Vagina (tissue), 2 donors: ENCODE results near the gene PTPRN2.

Experiments
- CTCF ChIP-seq, 3 experiments: fragments of 450-650 bp in 2 of 3; fragments of 200-600 bp in 1 of 3; sonication (generic) in 1 of 3; IDR thresholded peaks; one replicate each; pipeline ENCODE4 v1.5.1; 2017 to 2019; ENCODE audit warnings: antibody characterized with exemption in 3 of 3, mild to moderate bottlenecking in 2 of 3, moderate library complexity in 2 of 3
- POLR2A ChIP-seq, 2 donors: fragments of 450-650 bp; IDR thresholded peaks; one replicate each; pipeline ENCODE4 v1.6.1; 2017; ENCODE audit warnings: antibody characterized with exemption in 2 of 2, mild to moderate bottlenecking in 2 of 2, moderate library complexity in 2 of 2
- POLR2AphosphoS5 ChIP-seq, 2 donors: sonication (generic); formaldehyde crosslinking; IDR thresholded peaks; one replicate each; pipeline ENCODE4 v1.9.0; 2017; ENCODE audit warnings: antibody characterized with exemption in 2 of 2, mild to moderate bottlenecking in 2 of 2, low read depth in 1 of 2; ENCODE audit not compliant: insufficient read depth in 1 of 2

GRCh38 chr7:157832866-157833607 lies 754.6 kb downstream of the PTPRN2 start:
- TF ChIP-seq POLR2A (IDR thresholded peaks at IDR 0.05) (no peak), CTCF (IDR thresholded peaks at IDR 0.05) (no peak), POLR2AphosphoS5 (IDR thresholded peaks at IDR 0.05; ENCODE audit: insufficient read depth in 1 of 2, low read depth in 1 of 2) (no peak)
